Astrocyte (in vitro differentiated cells and primary cell): ENCODE data around the gene STT3B.

Experiments used
- EZH2 ChIP-seq: IDR thresholded peaks from 2 replicates; pipeline ENCODE4 v1.6.1; 2012; ENCODE audit warnings: mild to moderate bottlenecking, low read length, inconsistent platforms; ENCODE audit not compliant: insufficient read depth
- TF ChIP-seq, protein P1 (sequence below): IDR thresholded peaks from 2 replicates; pipeline ENCODE4 v1.5.1; 2011; ENCODE audit warnings: low read depth, mild to moderate bottlenecking, inconsistent platforms, low read length, moderate library complexity; ENCODE audit not compliant: insufficient read depth

DNA sequence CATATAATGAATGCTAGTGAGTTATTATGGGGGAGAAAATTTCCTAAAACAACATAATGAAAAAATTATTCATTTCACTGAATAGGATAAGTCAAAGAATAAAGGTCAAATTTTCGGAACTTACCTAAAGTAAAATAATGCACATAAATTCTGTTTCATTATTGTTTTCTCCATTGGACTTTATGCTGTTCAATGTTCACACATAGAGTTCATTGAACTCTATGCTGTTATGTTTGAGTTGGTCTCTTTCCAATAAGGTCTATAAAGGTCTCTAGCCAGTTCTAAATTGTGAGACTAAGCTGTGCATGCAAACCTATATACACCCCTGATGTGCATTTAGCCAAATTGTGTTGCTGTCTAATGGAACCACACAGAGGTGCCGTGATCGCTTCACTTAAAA, 28.5 kb upstream of the STT3B start:
- TF ChIP-seq, protein P1, sequence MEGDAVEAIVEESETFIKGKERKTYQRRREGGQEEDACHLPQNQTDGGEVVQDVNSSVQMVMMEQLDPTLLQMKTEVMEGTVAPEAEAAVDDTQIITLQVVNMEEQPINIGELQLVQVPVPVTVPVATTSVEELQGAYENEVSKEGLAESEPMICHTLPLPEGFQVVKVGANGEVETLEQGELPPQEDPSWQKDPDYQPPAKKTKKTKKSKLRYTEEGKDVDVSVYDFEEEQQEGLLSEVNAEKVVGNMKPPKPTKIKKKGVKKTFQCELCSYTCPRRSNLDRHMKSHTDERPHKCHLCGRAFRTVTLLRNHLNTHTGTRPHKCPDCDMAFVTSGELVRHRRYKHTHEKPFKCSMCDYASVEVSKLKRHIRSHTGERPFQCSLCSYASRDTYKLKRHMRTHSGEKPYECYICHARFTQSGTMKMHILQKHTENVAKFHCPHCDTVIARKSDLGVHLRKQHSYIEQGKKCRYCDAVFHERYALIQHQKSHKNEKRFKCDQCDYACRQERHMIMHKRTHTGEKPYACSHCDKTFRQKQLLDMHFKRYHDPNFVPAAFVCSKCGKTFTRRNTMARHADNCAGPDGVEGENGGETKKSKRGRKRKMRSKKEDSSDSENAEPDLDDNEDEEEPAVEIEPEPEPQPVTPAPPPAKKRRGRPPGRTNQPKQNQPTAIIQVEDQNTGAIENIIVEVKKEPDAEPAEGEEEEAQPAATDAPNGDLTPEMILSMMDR, result no peak
- no peak for TF ChIP-seq EZH2
